ENCODE results near the gene MICALL2.
A peak's percentile ranks its signal among the peaks of the same experiment; 100 is the strongest.

The MICALL2 gene

DNA sequence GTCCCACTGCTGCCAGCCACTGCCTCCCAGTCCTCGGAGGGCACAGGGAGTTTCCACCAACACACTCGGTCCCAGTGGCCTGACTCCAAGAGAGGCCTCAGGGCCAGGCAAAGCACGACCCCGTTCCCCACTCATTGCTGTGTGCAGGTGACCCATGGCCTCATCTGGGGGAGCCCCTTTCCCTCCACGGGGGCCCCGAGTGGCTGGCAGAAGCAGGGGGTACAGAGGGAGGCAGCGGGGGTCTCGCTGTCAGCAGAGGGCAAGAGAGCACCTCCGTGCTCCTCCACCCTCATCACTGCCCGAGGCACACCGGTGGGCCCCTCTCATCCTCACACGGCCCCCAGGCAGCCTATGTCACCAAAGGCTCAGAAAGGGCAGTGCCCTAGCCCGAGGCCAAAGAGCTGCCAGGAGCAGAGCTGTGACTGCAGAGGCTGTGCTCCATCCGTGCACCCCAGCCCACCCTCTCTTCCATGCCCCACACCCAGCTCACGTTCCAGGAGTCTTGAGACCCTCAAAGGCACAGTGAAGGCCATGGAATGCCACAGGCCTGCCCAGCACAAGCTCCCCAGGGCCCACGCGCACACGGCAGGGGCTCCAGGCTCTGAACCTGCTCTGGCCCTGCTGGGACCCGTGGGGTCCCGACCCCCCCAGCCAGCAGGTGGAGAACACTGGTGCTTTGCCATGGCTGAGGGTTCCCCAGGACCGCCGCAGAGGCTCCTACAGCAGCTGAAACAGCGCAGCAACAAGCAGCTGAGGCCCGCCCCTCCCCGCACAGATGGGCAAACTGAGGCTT, 25.9 kb downstream of the MICALL2 start:
- no peak for DNase-seq (ENCODE audit: low read depth)

DNA sequence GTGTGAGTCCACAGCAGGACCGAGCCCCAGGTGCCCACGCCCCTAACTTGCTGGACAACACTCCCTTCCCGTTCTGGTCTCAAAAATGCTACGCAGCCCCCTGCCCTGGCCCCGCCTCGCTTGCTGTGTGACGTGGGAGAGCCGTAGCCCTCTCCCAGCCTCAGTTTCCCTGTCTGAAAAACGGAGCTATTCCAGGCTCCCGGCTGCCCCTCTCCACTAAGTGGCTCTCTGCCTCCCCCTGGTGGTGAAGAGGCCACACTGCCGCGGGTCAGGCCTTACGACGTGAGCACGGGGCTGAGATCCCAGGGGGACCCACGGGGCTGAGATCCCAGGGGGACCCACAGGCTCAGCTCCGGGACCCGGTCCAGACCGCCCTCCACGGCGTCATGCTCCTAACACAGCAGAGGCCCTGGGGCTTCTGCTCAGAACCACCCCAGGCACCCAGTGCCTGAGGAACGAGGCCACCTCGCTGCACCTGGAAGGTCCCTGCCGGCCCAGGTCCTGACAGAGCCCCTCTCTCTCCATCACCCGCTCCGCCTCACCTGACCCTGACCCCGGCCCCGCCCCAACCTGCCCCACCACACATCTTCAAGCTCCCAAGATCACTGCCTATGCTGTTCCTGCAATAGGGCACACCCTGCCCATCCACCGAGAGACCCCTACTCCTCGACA, 26.7 kb downstream of the MICALL2 start:
- DNase-seq (ENCODE audit: low read depth), result peak; percentile 8

GRCh38 chr7:1431634-1432380, 27.5 kb downstream of the MICALL2 start:
- DNase-seq (ENCODE audit: low read depth), result no peak

DNA sequence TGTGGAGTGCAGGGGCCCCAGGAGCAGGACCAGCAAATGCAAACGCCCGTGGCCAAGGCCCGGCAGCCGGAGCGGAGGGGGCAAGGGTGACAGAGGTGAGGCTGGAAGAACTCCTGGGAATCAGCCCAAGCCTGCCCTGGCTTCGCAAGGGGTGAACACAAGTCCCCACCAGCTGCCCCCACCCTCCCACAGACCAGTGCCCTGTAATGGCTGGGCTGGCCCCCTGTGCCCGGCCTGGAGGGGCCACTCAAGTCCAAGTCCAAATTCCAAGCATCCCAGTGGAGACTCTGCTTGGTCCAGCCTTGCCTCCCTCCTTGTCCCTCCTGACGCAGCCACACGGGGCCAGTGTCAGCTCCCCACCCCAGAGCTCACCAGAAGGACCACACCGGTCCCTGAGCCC, 28.0 kb downstream of the MICALL2 start:
- no peak for DNase-seq (ENCODE audit: low read depth)

DNA sequence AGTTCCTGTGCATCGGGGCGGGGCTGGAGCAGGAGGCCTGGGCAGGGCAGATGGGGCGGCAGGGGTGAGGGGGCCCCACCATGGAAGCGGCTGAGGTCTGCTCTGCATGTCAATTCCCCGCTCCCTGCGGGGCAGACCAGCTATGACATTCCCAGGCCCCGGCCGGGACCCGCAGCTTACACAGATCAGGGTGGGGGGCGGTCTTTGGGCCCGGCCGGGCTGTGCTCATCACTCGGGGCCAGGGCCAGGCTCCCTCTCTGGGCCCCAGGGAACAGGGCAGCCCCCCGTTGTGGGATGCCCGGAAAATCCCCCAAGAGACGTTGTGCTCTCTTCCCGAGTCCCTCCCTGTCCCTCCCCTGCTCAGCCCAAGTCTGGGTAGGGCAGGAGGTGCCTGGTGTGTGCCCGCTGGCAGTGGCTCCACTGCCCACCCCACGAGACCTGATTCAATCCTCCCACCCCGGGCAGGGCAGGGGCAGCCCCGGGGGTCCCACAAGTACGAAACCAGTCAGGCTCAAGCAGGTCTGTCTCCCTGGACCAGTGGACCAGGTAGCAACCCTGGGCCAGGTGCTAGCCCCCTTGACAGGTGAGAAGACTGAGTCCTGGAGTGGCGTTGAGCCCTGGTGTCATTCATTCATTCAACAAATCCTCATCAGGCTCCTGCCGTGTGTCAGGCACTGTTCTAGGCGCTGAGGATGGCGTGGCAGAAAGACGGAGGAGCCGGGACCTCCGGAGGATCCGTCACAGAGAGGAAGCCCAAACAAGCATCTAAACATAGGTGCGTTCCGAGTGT, 29.0 kb downstream of the MICALL2 start:
- no peak for DNase-seq (ENCODE audit: low read depth)

DNA sequence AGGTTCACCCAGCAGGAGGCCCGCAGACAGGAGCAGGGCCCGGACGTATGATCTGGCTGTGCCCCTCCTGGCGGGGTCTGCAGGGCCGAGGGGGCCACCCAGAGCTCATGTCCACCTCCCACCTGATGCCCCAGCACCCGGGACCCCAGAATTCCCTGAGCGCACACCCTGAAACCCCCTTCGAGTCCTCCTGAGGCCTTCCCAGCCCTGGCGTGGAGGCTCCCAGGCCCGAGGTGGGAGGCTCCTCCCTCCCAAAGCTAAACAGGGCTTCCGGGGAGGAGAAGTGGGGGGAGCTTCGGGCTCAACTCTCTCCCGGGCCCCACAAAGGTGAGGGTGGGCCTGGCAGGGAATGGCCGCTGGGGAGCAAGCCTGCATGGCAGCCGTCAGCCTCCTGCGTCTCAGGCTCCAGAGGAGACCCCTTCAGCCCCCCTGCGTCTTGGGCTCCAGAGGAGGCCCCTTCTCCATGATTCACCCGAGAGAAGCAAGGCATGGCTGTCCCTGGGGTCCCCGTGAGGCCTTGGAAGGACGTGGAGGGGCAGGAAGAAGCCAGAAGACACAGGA, 30.2 kb downstream of the MICALL2 start:
- no peak for DNase-seq (ENCODE audit: low read depth)

DNA sequence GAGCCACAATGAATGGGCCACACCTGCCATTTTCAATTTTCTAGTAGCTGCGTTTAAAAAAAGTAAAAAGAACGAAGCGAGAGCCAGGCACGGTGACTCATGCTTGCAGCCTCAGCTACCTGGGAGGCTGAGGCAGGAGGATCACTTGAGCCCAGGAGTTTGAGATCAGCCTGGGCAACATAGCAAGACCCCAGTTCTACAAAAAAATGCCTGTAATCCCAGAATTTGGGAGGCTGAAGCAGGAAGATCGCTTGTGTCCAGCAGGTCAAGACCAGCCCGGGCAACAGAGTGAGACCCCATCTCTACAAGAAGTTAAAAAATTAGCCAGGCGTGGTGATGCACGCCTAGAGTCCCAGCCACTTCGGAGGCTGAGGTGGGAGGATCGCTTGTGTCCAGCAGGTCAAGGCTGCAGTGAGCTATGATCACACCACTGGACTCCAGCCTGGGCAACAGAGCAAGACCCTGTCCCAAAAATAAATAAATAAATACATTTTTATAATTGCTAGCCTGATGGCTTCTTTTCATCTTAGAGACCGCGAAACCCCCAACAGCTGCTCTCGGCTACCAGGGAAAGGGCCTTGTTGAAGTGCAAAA, 32.1 kb downstream of the MICALL2 start:
- no peak for DNase-seq (ENCODE audit: low read depth)

DNA sequence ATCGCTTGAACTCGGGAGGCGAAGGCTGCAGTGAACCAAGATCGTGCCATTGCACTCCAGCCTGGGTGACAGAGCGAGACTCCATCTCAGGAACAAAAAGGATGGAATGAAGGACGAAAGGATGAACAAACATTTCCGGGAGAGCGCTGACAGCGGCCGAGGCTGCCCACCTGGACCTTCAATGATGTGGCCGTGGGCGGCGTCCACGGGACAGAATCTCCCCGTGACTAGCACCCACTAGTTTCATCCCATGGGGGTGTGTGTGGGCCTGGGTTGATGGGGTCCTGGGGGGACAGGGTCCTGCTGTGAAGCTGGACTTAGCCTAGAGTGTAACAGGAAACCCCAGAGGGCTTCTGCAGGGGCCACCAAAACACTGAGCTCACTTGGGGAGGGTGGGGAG, 32.8 kb downstream of the MICALL2 start:
- no peak for DNase-seq (ENCODE audit: low read depth)

GRCh38 chr7:1425292-1426136, 33.8 kb downstream of the MICALL2 start:
- no peak for DNase-seq (ENCODE audit: low read depth)

DNA sequence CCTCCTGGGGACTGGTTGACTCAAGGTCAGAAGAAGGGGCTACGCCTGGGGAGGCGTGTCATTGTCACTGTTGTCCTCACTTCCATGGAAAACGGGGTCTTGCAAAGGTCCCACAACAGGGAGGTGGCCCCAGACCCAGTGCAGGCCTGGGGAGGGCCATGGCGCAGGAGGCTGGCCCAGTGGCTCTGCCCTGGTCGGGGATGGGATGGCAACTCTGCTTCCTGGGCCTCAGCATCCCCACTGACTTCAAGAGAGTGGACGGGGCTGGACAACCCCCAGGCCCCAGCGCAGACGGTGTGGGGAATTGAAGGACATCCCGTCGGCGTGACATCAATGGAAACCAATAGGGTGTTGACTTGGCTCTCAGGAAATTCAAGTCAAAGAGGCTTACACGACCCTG, 35.2 kb downstream of the MICALL2 start:
- no peak for DNase-seq (ENCODE audit: low read depth)

DNA sequence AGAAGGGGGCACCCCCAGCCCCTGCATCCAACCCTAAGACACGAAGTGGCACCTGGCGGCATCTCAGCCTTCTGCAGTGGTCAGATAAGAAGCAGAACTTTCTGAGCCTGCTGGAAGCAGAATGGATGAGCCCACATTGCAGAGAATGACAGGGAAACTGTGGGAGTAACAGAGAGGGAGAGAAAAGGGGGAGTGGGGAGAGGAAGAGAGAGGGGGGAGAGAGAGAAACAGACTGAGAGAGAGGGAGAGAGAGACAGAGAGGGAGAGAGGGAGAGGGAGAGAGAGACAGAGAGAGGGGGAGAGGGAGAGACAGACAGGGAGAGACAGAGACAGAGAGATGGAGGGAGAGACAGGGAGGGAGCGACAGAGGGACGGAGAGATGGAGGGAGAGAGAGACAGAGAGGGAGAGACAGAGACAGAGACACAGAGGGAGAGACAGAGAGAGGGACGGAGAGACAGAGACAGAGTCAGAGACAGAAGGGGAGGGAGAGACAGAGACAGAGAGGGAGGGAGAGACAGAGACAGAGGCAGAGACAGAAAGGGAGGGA, 35.9 kb downstream of the MICALL2 start:
- DNase-seq (ENCODE audit: low read depth), result no peak

DNA sequence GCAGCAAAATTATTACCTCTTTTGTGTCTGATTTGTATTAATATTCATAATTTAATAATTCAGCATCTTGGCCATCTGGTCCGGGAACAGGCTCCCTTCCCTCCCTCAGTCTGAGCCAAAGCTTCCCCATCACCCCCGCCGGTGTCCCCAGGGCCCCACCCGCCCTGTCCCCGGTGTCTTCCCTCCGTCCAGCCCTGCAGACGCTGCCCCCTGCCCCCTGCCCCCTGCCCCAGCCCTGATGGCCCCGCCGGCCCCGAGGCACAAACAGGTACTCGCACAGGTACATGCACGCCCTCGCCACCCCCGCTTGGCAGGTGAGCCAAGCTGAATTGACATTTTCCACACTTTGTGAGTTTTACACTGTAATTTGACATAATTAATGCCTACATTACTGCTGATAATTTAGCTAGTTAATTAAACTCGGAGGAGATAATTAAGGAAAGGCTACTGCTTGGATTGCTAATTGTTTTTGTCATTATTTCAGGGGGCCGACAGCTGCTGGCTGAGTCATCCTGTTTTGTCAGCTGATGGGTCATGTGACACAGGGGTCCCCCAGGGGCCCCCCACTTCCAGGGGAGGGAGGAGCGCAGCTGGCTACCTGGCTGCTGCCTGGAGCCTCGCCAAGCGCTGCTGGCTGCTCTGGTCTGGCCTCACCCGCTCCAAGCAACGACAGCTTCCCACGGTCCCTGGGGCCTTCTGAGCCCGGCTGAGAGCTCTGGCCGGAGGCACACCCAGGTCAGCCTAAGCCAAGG, 36.6 kb downstream of the MICALL2 start:
- no peak for DNase-seq (ENCODE audit: low read depth)

DNA sequence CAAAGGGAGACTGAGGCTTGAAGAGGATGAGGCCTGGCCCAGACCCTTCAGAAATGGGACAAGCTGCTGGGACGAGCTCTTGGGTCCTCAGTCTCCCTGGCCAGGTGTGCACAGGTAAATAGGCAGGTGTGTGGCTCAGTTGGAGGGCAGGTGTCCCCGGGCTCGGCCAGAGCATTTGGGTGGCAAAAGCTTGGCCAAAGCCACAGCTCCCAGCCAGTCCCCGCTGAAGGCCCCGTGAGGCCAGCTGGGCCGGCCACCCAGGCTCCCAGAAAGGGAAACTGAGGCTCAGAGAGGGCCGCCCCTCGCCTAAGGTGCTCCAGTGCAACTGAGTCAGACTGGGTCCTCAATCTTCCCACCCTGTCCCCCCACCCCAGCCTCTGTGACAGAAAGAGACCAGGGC, 37.3 kb downstream of the MICALL2 start:
- no peak for DNase-seq (ENCODE audit: low read depth)

- no peak for DNase-seq (ENCODE audit: low read depth)
These were observed 38.1 kb downstream of the MICALL2 start for GRCh38 chr7:1421020-1421790.

DNA sequence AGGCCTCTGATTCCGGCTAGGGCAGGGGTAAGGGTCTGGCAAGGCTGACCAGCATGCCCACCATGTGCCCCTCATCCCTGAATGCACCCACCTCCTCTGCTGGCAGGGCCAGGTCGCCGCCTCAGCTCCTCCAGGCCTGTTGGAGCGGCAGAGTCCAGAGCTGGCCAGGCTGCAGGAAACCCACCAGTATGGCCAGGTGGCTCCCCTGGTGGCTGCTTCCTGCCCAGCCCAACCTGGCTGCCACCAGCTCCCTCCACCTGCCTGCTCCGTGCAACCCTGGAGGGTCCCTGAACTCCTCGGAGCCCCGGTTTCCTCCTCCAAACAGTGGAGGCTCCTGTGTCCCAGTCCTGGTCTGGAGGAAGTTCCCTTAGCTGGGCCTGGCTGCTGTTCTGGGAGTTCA, 39.6 kb downstream of the MICALL2 start:
- no peak for DNase-seq (ENCODE audit: low read depth)

GRCh38 chr7:1419310-1419634, 40.0 kb downstream of the MICALL2 start:
- DNase-seq (ENCODE audit: low read depth), result no peak

DNA sequence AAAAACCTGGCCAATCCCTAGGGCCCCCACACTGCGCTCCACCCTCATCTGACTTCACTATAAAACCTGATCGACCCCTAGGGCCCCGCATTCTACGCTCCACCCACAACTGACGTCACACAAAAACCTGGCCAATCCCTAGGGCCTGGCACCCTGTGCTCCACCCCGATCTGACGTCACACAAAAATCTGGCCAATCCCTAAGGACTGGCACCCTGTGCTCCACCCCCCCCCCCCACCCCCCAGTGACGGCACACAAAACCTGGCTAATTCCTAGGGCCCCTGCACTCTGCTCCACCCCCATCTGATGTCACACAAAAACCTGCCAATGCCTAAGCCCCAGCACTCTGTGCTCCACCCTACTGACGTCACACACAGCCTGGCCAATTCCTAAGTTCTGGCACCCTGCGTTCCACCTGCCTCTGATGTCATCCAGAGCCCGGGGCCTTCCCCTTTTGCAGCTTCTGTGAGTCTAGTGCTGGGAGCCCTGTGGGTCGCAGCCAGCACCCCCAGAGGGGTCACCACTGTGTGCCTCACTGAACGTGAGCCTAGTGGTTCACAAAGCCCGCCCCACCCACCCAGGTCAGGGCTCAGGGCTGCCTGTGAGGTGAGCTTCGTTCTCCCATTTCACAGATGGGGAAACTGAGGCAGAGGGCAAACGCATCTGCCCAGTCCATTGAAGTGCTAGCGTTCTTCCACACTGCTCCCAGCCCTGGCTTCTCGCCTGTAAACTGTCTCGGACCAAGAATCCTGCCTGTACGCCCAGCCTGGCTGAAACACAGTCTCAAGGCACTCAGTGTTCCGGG, 40.6 kb downstream of the MICALL2 start:
- no peak for DNase-seq (ENCODE audit: low read depth)

GRCh38 chr7:1415389-1415990, 43.8 kb downstream of the MICALL2 start:
- DNase-seq (ENCODE audit: low read depth), result no peak

Measured in HS-27A (cell line).